ENCODE results near the gene ATP2B3. TPM values are rescaled to one million over a fixed set of nuclear protein-coding genes. Genes with fewer than 3 reads are reported as not detected.

The ATP2B3 gene
- under 0.01 TPM in 2 replicates for total RNA-seq (ENCODE audit: low replicate concordance)

DNA sequence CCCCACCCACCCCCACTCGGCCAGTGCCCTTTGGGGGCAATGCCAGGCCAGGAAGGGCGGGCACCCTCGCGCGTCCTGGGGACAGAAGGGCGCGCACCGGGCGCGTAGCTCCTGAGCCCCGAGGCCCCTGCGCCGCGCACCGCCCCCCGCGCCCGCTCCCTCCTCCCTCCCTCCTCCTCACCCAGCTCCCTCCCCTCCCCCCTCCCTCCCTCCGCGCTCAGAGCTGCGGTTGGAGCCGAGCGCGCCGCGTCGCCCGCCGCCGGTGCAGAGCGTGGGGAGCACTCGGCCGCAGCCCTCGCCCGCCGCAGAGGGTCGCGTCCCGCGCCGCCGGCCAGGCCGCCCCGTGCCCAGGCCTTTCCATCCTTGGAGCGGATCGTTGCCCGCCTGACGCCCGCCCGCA is at the start of gene ATP2B3:
TSS of gene ATP2B3 (plus strand) at position 220 of the 400 bp plus-strand sequence. CDS start 18,606 bp downstream, outside the sequence.

DNA sequence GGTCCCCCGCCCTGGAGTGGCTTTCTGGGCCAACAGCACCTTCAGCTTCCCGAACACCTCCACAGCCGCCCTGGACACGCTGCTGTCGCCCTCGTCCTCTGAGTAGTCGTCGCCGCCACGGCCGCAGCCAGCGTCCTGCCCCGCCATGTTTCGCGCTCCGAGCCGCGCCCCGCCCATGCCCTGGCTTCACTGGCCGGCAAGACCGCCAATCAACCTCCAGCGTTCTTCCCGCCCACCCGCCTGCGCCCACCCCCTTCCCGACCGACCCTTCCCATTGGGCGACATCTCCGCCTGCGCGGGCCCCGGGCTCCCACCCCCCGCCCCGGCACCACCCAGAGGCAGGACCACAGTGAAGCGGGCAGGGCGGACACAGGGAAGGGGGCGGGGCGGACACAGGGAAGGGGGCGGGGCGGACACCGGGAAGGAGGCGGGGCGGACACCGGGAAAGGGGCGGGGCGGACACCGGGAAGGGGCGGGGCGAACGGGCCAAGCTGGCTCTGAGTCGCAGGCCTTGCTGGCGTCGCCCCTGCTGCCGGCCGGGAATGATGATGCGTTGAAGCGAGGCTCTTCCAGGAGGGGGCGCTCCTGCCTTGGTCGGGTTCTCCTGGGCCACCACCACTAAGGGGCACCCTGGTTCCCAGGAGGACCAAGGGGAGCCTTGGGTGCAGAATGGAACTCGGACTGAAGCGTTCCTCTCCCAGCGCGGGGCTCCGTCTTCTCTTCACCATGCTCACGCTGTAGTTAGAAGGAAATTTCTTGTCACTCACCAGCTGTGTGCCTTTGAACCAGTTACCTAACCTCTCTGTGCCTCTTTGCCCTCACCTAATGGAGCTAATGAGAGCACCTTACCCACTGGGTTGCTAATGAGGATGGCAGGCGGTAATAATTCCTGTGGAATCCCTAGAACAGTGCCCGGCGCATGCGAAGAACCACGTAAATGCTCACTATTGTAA is 46.8 kb upstream of the ATP2B3 start, which contains the start of gene HAUS7:
TSS of gene HAUS7 (minus strand) at position 166 of the 953 bp plus-strand sequence. CDS start at position 147, 19 bp downstream.

GRCh38 chrX:153494541-153495361 is 22.7 kb upstream of the ATP2B3 start, which contains the start of gene BGN:
Gene BGN (plus strand): TSS chrX:153494980. CDS start chrX:153504632, 9,652 bp downstream.

DNA sequence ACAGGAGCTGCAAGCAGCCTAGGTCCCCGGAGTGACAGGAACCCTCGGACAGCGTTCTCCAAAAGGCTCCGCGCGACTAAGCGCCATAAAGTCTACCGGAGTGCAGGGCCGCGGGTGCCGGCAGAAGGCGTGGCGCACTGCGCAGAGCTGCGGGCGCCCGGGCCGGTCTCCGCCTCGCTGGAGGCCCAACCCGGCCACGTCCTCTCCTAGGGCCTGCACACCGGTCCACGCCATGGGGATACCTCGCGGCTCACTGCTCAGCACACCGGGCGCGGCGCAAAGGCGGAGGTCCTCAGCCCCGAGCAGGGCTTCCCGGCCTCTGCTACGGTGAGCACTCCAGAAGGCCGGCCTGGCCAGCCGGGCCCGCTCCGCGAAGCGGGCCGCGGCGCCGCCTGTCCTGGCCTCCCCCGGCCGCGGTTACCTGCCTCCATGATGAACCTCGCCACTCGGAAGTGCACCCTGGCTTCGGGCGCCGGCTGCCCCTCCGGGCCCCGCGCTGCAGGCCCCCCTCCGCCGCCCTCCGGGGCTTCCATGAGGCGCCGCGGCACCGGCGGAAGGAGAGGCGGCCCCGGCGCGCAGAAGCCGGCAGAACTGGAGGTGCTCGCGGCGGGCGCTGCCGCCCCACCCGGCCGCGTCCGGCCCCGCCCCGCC is 81.2 kb downstream of the ATP2B3 start, which contains the start of gene CCNQ:
TSS of gene CCNQ (minus strand) at position 599 of the 651 bp plus-strand sequence. CDS start at position 533, 66 bp downstream.

Other genes with a start within 250 kb of the ATP2B3 start
- not detected in 2 replicates for gene PNMA6F, start 195.9 kb upstream of the ATP2B3 start, total RNA-seq (ENCODE audit: low replicate concordance)
- gene ZNF275, start 183.5 kb upstream of the ATP2B3 start, total RNA-seq (ENCODE audit: low replicate concordance), result 5.3 and 6.5 TPM in 2 replicates
- not detected in 2 replicates for gene PNMA6E, start 116.3 kb upstream of the ATP2B3 start, total RNA-seq (ENCODE audit: low replicate concordance)
- under 0.01 and 0.08 TPM in 2 replicates for gene ZFP92, start 106.2 kb upstream of the ATP2B3 start, total RNA-seq (ENCODE audit: low replicate concordance)
- 2.3 and 2.9 TPM in 2 replicates for gene TREX2, start 71.6 kb upstream of the ATP2B3 start, total RNA-seq (ENCODE audit: low replicate concordance)
- 14.7 and 15.0 TPM in 2 replicates for gene HAUS7, start 47.1 kb upstream of the ATP2B3 start, total RNA-seq (ENCODE audit: low replicate concordance)
- 10.5 and 118 TPM in 2 replicates for gene BGN, start 22.7 kb upstream of the ATP2B3 start, total RNA-seq (ENCODE audit: low replicate concordance)
- 19.8 and 43.8 TPM in 2 replicates for gene CCNQ, start 81.5 kb downstream of the ATP2B3 start, total RNA-seq (ENCODE audit: low replicate concordance)
- gene DUSP9, start 129.6 kb downstream of the ATP2B3 start, total RNA-seq (ENCODE audit: low replicate concordance), result not detected in 2 replicates
- 0.30 and 0.47 TPM in 2 replicates for gene PNCK, start 156.2 kb downstream of the ATP2B3 start, total RNA-seq (ENCODE audit: low replicate concordance)
- 10.8 TPM in 2 replicates for gene SLC6A8, start 170.3 kb downstream of the ATP2B3 start, total RNA-seq (ENCODE audit: low replicate concordance)
- gene BCAP31, start 206.7 kb downstream of the ATP2B3 start, total RNA-seq (ENCODE audit: low replicate concordance), result 152 and 188 TPM in 2 replicates
- 8.4 and 13.5 TPM in 2 replicates for gene ABCD1, start 207.2 kb downstream of the ATP2B3 start, total RNA-seq (ENCODE audit: low replicate concordance)
- gene PLXNB3, start 246.6 kb downstream of the ATP2B3 start, total RNA-seq (ENCODE audit: low replicate concordance), result 2.5 and 4.1 TPM in 2 replicates